Activated CD8-positive, alpha-beta memory T cell treated with anti-CD3 and anti-CD28 coated beads for 24 hours (primary cell): ENCODE data around the gene ZNF445.

Source experiments
- DNase-seq: peaks from one replicate; pipeline ENCODE4 v3.0.0-alpha.2; 2020

Gene ZNF445

DNA sequence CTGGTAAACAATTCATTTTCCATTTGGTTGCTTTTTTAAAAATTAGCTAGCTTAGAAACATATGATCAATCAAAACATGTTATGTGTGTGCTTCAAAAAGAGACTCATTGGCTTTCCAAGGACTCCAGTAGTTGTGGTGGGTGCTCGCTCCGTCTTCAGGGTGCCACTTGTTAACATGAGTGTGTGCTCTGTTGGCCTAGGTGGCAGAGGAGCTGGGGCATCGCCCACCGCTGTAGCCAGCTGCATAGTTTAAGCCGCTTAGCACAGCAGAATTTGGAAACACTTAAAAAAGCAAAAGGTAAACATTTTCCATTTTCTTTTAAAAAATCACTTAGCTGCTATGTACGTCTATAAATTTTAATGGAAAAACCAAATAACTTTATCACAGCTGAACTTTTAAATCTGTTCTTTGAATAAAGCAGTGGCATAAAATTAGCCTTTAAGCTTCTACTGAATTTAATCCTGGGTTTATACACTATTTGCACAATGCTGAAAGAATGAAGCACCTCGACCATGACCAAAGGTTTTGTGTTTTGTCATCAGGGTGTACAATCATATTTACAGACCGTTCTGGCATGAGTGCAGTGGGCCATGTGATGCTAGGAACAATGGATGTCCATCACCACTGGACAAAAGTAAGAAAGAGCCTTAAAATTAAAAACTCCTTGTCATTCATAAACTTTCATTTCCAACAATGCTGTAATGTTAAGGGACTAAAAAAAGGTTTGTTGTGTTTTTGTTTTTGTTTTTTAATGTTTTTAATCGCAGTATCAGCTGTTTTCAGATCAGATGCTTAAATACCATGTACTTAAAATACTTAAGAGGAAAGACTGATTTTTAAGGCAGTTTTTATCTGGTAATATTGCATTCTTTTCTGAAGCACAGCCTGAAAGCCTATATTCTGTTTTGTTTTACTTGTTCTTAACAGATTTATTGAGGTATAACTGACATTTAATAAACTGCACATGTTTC is 81.0 kb downstream of the ZNF445 start:
- DNase-seq: no peak

DNA sequence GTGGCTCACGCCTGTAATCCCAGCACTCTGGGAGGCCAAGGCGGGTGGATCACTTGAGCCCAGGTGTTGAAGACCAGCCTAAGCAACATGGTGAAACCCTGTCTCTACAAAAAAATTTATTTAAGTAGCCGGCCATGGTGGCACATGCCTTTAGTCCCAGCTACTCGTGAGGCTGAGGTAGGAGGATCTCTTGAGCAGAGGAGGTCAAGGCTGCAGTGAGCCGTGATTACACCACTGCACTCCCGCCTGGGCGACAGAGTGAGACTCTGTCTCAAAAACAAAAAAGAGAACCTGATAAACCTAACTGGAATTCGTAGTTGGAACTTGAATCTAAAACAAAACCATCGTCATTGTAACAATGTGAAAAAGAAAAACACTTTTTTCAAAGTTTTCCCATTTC is 81.8 kb downstream of the ZNF445 start:
- DNase-seq: no peak

DNA sequence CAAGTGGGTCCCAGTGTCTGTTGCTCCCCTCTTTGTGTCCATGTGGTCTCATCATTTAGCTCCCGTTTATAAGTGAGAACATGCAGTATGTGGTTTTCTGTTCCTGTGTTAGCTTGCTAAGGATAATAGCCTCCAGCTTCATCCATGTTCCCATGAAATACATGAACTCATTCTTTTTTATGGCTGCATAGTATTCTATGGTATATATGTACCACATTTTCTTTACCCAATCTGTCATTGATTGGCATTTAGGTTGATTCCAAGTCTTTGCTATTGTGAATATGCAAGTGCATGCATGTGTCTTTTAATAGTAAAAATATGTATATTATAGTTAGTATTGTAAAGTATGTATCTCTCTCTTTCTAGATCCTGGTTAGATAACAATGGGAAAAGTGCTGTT is 85.0 kb downstream of the ZNF445 start:
- no peak for DNase-seq

DNA sequence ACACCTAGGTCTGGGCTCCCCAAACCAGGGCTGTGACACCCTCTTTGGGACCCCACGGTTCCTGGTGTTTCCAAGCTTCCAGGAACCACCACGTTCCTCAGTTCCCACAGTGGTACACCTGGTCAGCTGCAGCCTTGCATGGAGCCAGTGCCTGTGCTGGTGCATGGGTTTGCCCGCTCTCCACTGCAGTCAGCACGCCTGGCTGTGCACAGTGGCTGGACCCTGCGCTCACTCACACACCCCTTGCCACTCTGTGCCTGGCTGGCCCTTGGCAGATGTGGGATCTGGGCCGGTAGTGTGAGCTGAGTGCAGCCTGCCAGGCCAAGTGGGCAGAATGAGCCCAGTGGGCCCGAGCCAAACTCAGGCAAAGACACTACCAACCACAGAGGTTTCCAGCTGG is 90.1 kb downstream of the ZNF445 start:
- no peak for DNase-seq
